ENCODE results near the gene SLC6A9.
A peak's percentile ranks its signal among the peaks of the same experiment; 100 is the strongest.

SLC6A9 gene

GRCh38 chr1:43997295-43997999 lies 33.8 kb downstream of the SLC6A9 start:
- H3K27me3 ChIP-seq (ENCODE audit: insufficient read depth, low read length) = no peaks in the 10 kb centered on the region
- no peak overlapping the region for H3K27ac ChIP-seq (ENCODE audit: low read depth, low read length)
- H3K9ac ChIP-seq (ENCODE audit: low read depth, low read length) = no peak overlapping the region; the same call in 1 of the 2 replicates
- H3K36me3 ChIP-seq (ENCODE audit: insufficient read depth, low read length) = peaks cover 15% of the 10 kb centered on the region
- 0 out of 2 replicates have a peak, but pooled peaks cover 2% of the 10 kb centered on the region for H3K4me1 ChIP-seq (ENCODE audit: insufficient read depth, low read length)
- WGBS = 88% methylated on average over 22 of the region's 22 CpGs
- H3K9me3 ChIP-seq (ENCODE audit: insufficient read depth, low read depth, low read length) = no peaks in the 10 kb centered on the region
- no peak overlapping the region for H3K4me3 ChIP-seq (ENCODE audit: low read length)

GRCh38 chr1:43996733-43997115 lies 34.5 kb downstream of the SLC6A9 start:
- H3K9ac ChIP-seq (ENCODE audit: low read depth, low read length) = no peak overlapping the region
- WGBS = 91% methylated on average over 6 of the region's 6 CpGs
- H3K4me1 ChIP-seq (ENCODE audit: insufficient read depth, low read length) = 0 out of 2 replicates have a peak, but pooled peaks cover 5% of the 10 kb centered on the region

GRCh38 chr1:43995984-43996732 lies 35.1 kb downstream of the SLC6A9 start:
- 93% methylated on average over 21 of the region's 21 CpGs for WGBS
- 0 out of 2 replicates have a peak, but pooled peaks cover 5% of the 10 kb centered on the region for H3K4me1 ChIP-seq (ENCODE audit: insufficient read depth, low read length)
- no peak overlapping the region for H3K27ac ChIP-seq (ENCODE audit: low read depth, low read length)

More at GRCh38 chr1:43996733-43997115, 34.5 kb downstream of the SLC6A9 start:
- Histone ChIP-seq H3K27me3 (ENCODE audit: insufficient read depth, low read length) (no peaks in the 10 kb centered on the region), H3K27ac (ENCODE audit: low read depth, low read length) (no peak overlapping the region), H3K9me3 (ENCODE audit: insufficient read depth, low read depth, low read length) (no peaks in the 10 kb centered on the region), H3K36me3 (ENCODE audit: insufficient read depth, low read length) (peaks cover 15% of the 10 kb centered on the region), H3K4me3 (ENCODE audit: low read length) (no peak overlapping the region)

GRCh38 chr1:43994794-43995790 lies 36.2 kb downstream of the SLC6A9 start:
- 79% methylated on average over 15 of the region's 15 CpGs for WGBS
- H3K9ac ChIP-seq (ENCODE audit: low read depth, low read length) = no peak overlapping the region
- H3K4me3 ChIP-seq (ENCODE audit: low read length) = no peak overlapping the region
- H3K9me3 ChIP-seq (ENCODE audit: insufficient read depth, low read depth, low read length) = no peaks in the 10 kb centered on the region
- 0 out of 2 replicates have a peak, but pooled peaks cover 5% of the 10 kb centered on the region for H3K4me1 ChIP-seq (ENCODE audit: insufficient read depth, low read length)
- no peaks in the 10 kb centered on the region for H3K27me3 ChIP-seq (ENCODE audit: insufficient read depth, low read length)
- no peak overlapping the region for H3K27ac ChIP-seq (ENCODE audit: low read depth, low read length)
- peaks cover 7% of the 10 kb centered on the region; the same call in 1 of the 2 replicates for H3K36me3 ChIP-seq (ENCODE audit: insufficient read depth, low read length)

More at GRCh38 chr1:43995984-43996732, 35.1 kb downstream of the SLC6A9 start:
- no peaks in the 10 kb centered on the region for H3K9me3 ChIP-seq (ENCODE audit: insufficient read depth, low read depth, low read length)
- no peak overlapping the region for H3K9ac ChIP-seq (ENCODE audit: low read depth, low read length)
- H3K4me3 ChIP-seq (ENCODE audit: low read length) = no peak overlapping the region
- no peaks in the 10 kb centered on the region for H3K27me3 ChIP-seq (ENCODE audit: insufficient read depth, low read length)
- peaks cover 9% of the 10 kb centered on the region for H3K36me3 ChIP-seq (ENCODE audit: insufficient read depth, low read length)

- 93% methylated on average over 5 of the region's 7 CpGs for WGBS
- Histone ChIP-seq H3K4me1 (ENCODE audit: insufficient read depth, low read length) (0 out of 2 replicates have a peak, but pooled peaks cover 5% of the 10 kb centered on the region), H3K36me3 (ENCODE audit: insufficient read depth, low read length) (no peaks in the 10 kb centered on the region), H3K4me3 (ENCODE audit: low read length) (no peak overlapping the region), H3K27me3 (ENCODE audit: insufficient read depth, low read length) (no peaks in the 10 kb centered on the region), H3K27ac (ENCODE audit: low read depth, low read length) (no peak overlapping the region), H3K9me3 (ENCODE audit: insufficient read depth, low read depth, low read length) (no peaks in the 10 kb centered on the region), H3K9ac (ENCODE audit: low read depth, low read length) (no peak overlapping the region)
Observed at GRCh38 chr1:43994071-43994470, 37.2 kb downstream of the SLC6A9 start.

- Histone ChIP-seq H3K36me3 (ENCODE audit: insufficient read depth, low read length) (no peaks in the 10 kb centered on the region), H3K4me3 (ENCODE audit: low read length) (no peak overlapping the region), H3K4me1 (ENCODE audit: insufficient read depth, low read length) (0 out of 2 replicates have a peak, but pooled peaks cover 5% of the 10 kb centered on the region), H3K27ac (ENCODE audit: low read depth, low read length) (no peak overlapping the region), H3K27me3 (ENCODE audit: insufficient read depth, low read length) (no peaks in the 10 kb centered on the region), H3K9me3 (ENCODE audit: insufficient read depth, low read depth, low read length) (no peaks in the 10 kb centered on the region), H3K9ac (ENCODE audit: low read depth, low read length) (no peak overlapping the region)
- WGBS = 93% methylated on average over 8 of the region's 9 CpGs
Observed at GRCh38 chr1:43993206-43993914, 37.9 kb downstream of the SLC6A9 start.

GRCh38 chr1:43992232-43992995 lies 38.8 kb downstream of the SLC6A9 start:
- no peak overlapping the region for H3K27ac ChIP-seq (ENCODE audit: low read depth, low read length)
- peak overlapping the region; percentile 83 for H3K4me3 ChIP-seq (ENCODE audit: low read length)
- H3K4me1 ChIP-seq (ENCODE audit: insufficient read depth, low read length) = 0 out of 2 replicates have a peak, but pooled peaks cover 5% of the 10 kb centered on the region
- H3K9ac ChIP-seq (ENCODE audit: low read depth, low read length) = peak overlapping the region; percentile 68
- H3K9me3 ChIP-seq (ENCODE audit: insufficient read depth, low read depth, low read length) = no peaks in the 10 kb centered on the region
- H3K27me3 ChIP-seq (ENCODE audit: insufficient read depth, low read length) = no peaks in the 10 kb centered on the region
- H3K36me3 ChIP-seq (ENCODE audit: insufficient read depth, low read length) = peaks cover under 1% of the 10 kb centered on the region; the same call in 1 of the 2 replicates
- 46% methylated on average over 11 of the region's 11 CpGs for WGBS

- Histone ChIP-seq H3K27me3 (ENCODE audit: insufficient read depth, low read length) (no peaks in the 10 kb centered on the region), H3K36me3 (ENCODE audit: insufficient read depth, low read length) (peaks cover 7% of the 10 kb centered on the region; the same call in 1 of the 2 replicates), H3K27ac (ENCODE audit: low read depth, low read length) (peak within 1 kb of the TSS; percentile 77; the same call in 1 of the 2 replicates), H3K4me3 (ENCODE audit: low read length) (peak within 1 kb of the TSS; percentile 83), H3K4me1 (ENCODE audit: insufficient read depth, low read length) (0 out of 2 replicates have a peak, but pooled peaks cover 5% of the 10 kb centered on the region), H3K9me3 (ENCODE audit: insufficient read depth, low read depth, low read length) (no peaks in the 10 kb centered on the region), H3K9ac (ENCODE audit: low read depth, low read length) (peak within 1 kb of the TSS; percentile 68)
- WGBS = 1% methylated on average over 66 of the region's 66 CpGs
Observed at GRCh38 chr1:43991476-43992231, 39.6 kb downstream of the SLC6A9 start, which contains the start of gene CCDC24. Gene CCDC24 (plus strand): TSS chr1:43991599. CDS start chr1:43991879, 280 bp downstream.

GRCh38 chr1:43991200-43991475 lies 40.1 kb downstream of the SLC6A9 start:
- no peaks in the 10 kb centered on the region for H3K27me3 ChIP-seq (ENCODE audit: insufficient read depth, low read length)
- H3K4me1 ChIP-seq (ENCODE audit: insufficient read depth, low read length) = 0 out of 2 replicates have a peak, but pooled peaks cover 5% of the 10 kb centered on the region
- no peaks in the 10 kb centered on the region for H3K9me3 ChIP-seq (ENCODE audit: insufficient read depth, low read depth, low read length)
- peak overlapping the region; percentile 77; the same call in 1 of the 2 replicates for H3K27ac ChIP-seq (ENCODE audit: low read depth, low read length)
- 2% methylated on average over 10 of the region's 10 CpGs for WGBS
- H3K9ac ChIP-seq (ENCODE audit: low read depth, low read length) = peak overlapping the region; percentile 68
- H3K4me3 ChIP-seq (ENCODE audit: low read length) = peak overlapping the region; percentile 83
- H3K36me3 ChIP-seq (ENCODE audit: insufficient read depth, low read length) = peaks cover 10% of the 10 kb centered on the region; the same call in 1 of the 2 replicates
